Hepatocyte (in vitro differentiated cells): Measurements from ENCODE around the gene TMCC3.

Experiments
- CTCF ChIP-seq: fragments of 200-600 bp; sonication (generic); IDR thresholded peaks from 2 replicates; pipeline ENCODE4 v1.5.1; 2016; ENCODE audit warnings: antibody characterized with exemption, mild to moderate bottlenecking; ENCODE audit not compliant: poor library complexity
- EZH2 ChIP-seq: fragments of 200-600 bp; sonication (generic); IDR thresholded peaks from 2 replicates; pipeline ENCODE4 v1.6.1; 2016; ENCODE audit warnings: antibody characterized with exemption, mild to moderate bottlenecking, borderline replicate concordance
- EZH2phosphoT487 ChIP-seq: fragments of 200-600 bp; sonication (generic); IDR thresholded peaks from one replicate; pipeline ENCODE4 v1.6.1; 2018; ENCODE audit warnings: antibody characterized with exemption, mild to moderate bottlenecking, low read depth, moderate library complexity; ENCODE audit not compliant: unreplicated experiment, severe bottlenecking

- TF ChIP-seq CTCF (no peak), EZH2 (no peak), EZH2phosphoT487 (no peak)
Observed at GRCh38 chr12:94614288-94614721, 36.1 kb downstream of the TMCC3 start.
